AG04449 (cell line): ENCODE measurements around the gene CPXM2.
"Not testable (repeated sequence)": the region's sequence is repeated elsewhere in the genome, so short reads cannot be mapped to it uniquely, and the experiment has no call there.

Experiments used
- CTCF ChIA-PET: fragments of 350-600 bp; formaldehyde crosslinking; extraction: SDS; loops from one replicate; lab custom pipeline; 2021; ENCODE audit warnings: antibody characterized with exemption; lab: Yijun Ruan, JAX
- POLR2A ChIA-PET: fragments of 400-600, 350-600 bp; formaldehyde crosslinking; extraction: SDS; loops from one replicate; lab custom pipeline; 2020; ENCODE audit warnings: antibody characterized with exemption, inconsistent platforms; lab: Yijun Ruan, JAX
- DNase-seq: peaks from one replicate; pipeline ENCODE4 v3.0.0-alpha.2; 2010; ENCODE audit warnings: low read depth, low spot score
- H3K4me3 ChIP-seq: 2 replicates; pipeline ENCODE4 v1.5.1; 2011; ENCODE audit warnings: low read depth, mild to moderate bottlenecking, control low read depth, low read length
- TF ChIP-seq, protein P1 (sequence below): IDR thresholded peaks from one replicate; pipeline ENCODE4 v1.5.1; 2011; ENCODE audit warnings: mild to moderate bottlenecking, moderate library complexity, low read length, control low read depth, inconsistent platforms; ENCODE audit not compliant: insufficient read depth; ENCODE audit errors: missing control alignments

Gene CPXM2

DNA sequence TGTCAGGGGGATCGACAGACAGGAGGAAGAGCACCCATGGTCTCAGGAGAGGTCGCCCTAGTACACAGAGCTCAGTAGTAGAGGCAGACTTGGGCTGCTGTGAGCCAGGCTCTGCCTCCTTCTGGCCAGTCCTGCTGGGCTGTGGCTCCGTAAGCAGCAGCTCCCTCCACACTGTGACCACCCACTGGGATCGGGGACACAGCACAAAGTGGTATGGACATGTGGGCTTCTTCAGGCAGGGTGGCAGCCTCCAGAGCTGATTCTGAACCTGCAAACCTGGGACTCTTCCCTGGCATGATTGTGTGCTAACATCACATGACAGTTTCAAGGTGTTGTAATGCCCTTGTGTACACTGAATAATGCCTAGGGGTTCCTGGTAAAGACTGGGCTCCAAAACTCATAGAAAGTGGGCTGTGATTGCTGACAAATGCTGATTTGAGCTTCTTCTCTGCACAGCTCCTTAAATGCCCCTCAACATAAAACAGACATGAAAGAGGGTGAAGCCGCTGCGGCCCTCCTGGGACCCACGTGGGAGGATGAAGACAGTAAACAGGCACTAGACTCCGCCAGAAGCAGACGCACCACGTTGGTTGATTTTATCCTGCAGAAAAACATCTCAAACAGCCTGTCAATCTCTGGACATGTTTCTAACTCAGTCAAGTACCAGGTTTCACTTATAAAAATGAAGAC lies 148.7 kb downstream of the CPXM2 start:
- ChIA-PET CTCF (interaction anchor here (1.7 kb wide), 1 partner anchor 51 kb away, joined by 3 read pairs; no protein-coding TSS in a partner anchor), POLR2A (no interaction called here)
- no peak for DNase-seq
- H3K4me3 ChIP-seq = no peak overlapping the region
- TF ChIP-seq, protein P1, sequence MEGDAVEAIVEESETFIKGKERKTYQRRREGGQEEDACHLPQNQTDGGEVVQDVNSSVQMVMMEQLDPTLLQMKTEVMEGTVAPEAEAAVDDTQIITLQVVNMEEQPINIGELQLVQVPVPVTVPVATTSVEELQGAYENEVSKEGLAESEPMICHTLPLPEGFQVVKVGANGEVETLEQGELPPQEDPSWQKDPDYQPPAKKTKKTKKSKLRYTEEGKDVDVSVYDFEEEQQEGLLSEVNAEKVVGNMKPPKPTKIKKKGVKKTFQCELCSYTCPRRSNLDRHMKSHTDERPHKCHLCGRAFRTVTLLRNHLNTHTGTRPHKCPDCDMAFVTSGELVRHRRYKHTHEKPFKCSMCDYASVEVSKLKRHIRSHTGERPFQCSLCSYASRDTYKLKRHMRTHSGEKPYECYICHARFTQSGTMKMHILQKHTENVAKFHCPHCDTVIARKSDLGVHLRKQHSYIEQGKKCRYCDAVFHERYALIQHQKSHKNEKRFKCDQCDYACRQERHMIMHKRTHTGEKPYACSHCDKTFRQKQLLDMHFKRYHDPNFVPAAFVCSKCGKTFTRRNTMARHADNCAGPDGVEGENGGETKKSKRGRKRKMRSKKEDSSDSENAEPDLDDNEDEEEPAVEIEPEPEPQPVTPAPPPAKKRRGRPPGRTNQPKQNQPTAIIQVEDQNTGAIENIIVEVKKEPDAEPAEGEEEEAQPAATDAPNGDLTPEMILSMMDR = no peak

DNA sequence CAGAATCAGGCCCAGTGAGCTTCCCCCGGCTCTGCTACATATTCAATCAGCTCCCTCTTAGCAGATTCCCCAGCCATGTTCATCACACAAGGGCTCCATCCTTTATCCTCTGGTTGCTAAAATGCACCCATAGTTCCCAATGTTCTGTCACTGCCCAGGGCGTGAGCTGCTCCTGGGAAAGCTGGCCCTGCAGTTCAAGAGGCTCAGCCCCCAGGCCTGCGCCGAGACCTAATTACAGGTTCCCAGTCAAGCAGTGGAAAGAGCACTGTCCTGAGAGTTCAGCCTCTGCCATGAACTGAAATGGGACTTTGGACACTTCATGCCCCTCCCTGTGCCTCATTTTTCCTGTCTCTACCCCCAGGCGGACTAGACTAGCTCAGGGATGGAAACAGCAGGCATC lies 149.9 kb downstream of the CPXM2 start:
- CTCF ChIA-PET = no interaction called here
- TF ChIP-seq, protein P1 = no peak
- no peak for DNase-seq
- POLR2A ChIA-PET = no interaction called here
- no peak overlapping the region for H3K4me3 ChIP-seq

DNA sequence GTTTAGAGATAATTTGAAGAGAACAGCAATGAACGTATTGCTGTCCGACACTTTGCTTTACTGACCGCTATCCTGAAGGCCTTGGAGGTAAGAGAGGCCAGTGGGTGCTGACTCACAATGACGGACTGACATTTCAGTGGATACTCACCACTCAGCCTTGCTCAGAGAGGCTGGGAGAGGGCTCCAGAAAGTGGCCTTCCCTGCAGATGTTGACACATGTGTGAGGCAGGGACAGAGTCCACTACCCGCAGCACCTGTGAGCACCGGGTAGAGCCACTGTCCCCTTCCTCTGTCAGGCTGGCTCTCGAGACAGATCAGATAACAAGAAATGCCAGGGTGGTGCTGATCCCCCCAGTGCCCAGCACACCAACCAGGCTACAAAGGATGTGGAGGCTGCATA lies 150.5 kb downstream of the CPXM2 start:
- ChIA-PET CTCF (no interaction called here), POLR2A (no interaction called here)
- no peak overlapping the region for H3K4me3 ChIP-seq
- TF ChIP-seq, protein P1 = no peak
- no peak for DNase-seq

DNA sequence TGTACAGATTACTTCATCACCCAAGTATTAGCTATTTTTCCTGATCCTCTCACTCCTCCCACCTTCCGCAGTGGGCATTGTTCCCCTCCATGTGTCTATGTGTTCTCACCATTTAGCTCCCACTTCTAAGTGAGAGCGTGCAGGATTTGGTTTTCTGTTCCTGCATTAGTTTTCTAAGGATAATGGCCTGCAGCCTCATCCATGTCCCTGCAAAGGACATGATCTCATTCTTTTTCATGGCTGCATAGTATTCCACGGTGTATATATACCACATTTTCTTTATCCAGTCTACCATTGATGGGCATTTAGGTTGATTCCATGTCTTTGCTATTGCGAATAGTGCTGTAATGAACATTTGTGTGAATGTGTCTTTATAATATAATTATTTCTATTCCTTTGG lies 154.7 kb downstream of the CPXM2 start:
- POLR2A ChIA-PET, CTCF ChIA-PET, DNase-seq, H3K4me3 ChIP-seq: not testable (repeated sequence)

DNA sequence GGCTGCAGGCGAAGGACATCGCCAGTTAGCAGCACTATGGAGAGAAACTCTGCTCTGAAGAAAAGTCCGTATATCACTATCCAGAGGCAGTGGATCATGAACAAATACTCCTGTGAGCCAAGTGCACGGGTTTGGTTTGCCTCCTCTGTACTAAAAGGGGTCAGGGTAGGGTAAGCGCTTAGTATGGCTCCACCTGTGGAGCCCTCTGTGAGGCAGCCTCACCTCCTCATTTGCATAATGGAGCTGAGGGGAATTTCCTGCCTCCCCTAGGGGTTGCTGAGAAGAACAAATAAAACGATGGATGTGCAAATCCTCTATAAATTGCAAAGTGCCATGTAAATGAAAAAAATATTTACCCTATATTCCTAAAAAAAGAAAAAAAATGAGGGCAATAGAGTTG lies 162.1 kb downstream of the CPXM2 start:
- H3K4me3 ChIP-seq = no peak overlapping the region
- ChIA-PET POLR2A (no interaction called here), CTCF (no interaction called here)
- DNase-seq = no peak
- TF ChIP-seq, protein P1 = no peak

DNA sequence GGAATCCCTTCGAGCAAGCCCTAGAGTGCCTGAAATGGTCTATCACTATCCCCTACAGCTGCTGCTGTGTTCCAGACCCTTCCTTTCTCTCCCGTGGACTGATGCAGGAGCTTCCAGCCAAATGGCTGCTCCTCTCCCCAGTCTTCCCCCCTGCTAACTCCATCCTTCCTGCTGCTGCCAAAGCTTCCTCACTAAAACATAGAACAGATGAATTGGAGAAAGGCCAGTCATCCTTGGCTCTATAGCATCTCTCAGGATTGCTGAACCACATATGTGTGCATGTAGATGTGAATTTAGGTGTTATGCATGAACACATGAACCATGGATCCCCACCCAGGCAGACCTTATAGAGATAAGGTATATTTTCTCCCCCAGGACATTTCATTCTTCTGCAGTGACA lies 164.8 kb downstream of the CPXM2 start:
- POLR2A ChIA-PET = no interaction called here
- H3K4me3 ChIP-seq = no peak overlapping the region
- CTCF ChIA-PET = no interaction called here
- TF ChIP-seq, protein P1 = no peak
- no peak for DNase-seq

DNA sequence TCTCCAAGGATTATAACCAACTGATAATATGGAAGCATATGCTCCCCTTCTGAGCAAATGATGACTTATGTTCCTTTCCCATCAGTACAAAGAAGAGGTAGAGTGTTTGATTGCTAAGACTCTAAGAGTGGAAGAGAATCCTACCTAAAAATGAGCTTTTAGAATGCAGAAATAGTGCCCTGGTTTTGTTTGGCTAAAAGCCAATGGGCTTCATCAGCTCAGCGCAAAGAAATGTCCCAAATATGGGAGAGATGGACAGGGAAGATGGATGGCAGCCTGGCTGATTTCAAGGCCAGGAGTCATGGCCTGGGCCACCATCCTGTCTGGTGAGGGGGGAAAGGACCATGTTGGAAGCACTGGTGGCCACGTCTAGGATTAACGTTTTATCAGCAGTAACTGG lies 165.2 kb downstream of the CPXM2 start:
- ChIA-PET POLR2A (no interaction called here), CTCF (no interaction called here)
- H3K4me3 ChIP-seq = no peak overlapping the region
- TF ChIP-seq, protein P1 = no peak
- DNase-seq = no peak
